Caco-2 (cell line): ENCODE data around the gene SLC5A8. TPM values are rescaled to one million over a fixed set of nuclear protein-coding genes. Genes with fewer than 3 reads are reported as not detected.

ENCODE experiments used
- BruUV-seq: library from RNA; stranded (reverse); fragments of 400-500 nt; replicated peaks from 2 replicates; lab custom pipeline; 2021; lab: Mats Ljungman, UMichigan
- CTCF ChIA-PET: fragments of 300-600 bp; sonication (Branson Sonifier 250); formaldehyde crosslinking; loops from one replicate; lab custom pipeline; 2022; ENCODE audit warnings: antibody characterized with exemption; lab: Charles Lee
- POLR2A ChIA-PET: fragments of 300-600 bp; sonication (Branson Sonifier 250); formaldehyde crosslinking; loops from one replicate; lab custom pipeline; 2022; ENCODE audit warnings: antibody characterized with exemption; lab: Charles Lee
- DNase-seq, 2 experiments: peaks; one replicate each; pipeline versions ENCODE4 v3.0.0 to v3.0.0-alpha.2; 2020 to 2022
- H3K27me3 ChIP-seq: replicated peaks from 2 replicates; pipeline ENCODE4 v1.6.0; 2011; ENCODE audit warnings: low read length; ENCODE audit not compliant: control insufficient read depth, insufficient read depth
- H3K36me3 ChIP-seq: 2 replicates; pipeline ENCODE4 v1.5.1; 2011; ENCODE audit warnings: low read length; ENCODE audit not compliant: control insufficient read depth, insufficient read depth
- H3K4me1 ChIP-seq: fragments of 250-450 bp; sonication (Bioruptor Pico); 2 replicates; pipeline ENCODE4 v1.5.1; 2020; ENCODE audit warnings: mild to moderate bottlenecking
- H3K4me3 ChIP-seq: 2 replicates; pipeline ENCODE4 v1.5.1; 2011; ENCODE audit warnings: low read depth, mild to moderate bottlenecking, control low read depth, low read length
- H3K9me3 ChIP-seq: fragments of 250-450 bp; sonication (Bioruptor Pico); 2 replicates; pipeline ENCODE4 v1.5.1; 2020; ENCODE audit warnings: mild to moderate bottlenecking, moderate library complexity
- H3K27ac Mint-ChIP-seq: one replicate; pipeline ENCODE4 v1.8.0; 2022; ENCODE audit warnings: mixed read lengths; ENCODE audit not compliant: unreplicated experiment
- H3K27me3 Mint-ChIP-seq: one replicate; pipeline ENCODE4 v1.8.0; 2022; ENCODE audit warnings: mixed read lengths; ENCODE audit not compliant: insufficient read depth, unreplicated experiment
- H3K36me3 Mint-ChIP-seq: one replicate; pipeline ENCODE4 v1.8.0; 2022; ENCODE audit warnings: mild to moderate bottlenecking, mixed read lengths; ENCODE audit not compliant: insufficient read depth, unreplicated experiment
- H3K4me1 Mint-ChIP-seq: one replicate; pipeline ENCODE4 v1.8.0; 2022; ENCODE audit warnings: low read depth, mixed read lengths; ENCODE audit not compliant: unreplicated experiment
- H3K4me3 Mint-ChIP-seq: one replicate; pipeline ENCODE4 v1.8.0; 2022; ENCODE audit warnings: mild to moderate bottlenecking, moderate library complexity, mixed read lengths; ENCODE audit not compliant: unreplicated experiment
- H3K9me3 Mint-ChIP-seq: one replicate; pipeline ENCODE4 v1.8.0; 2022; ENCODE audit warnings: mixed read lengths; ENCODE audit not compliant: unreplicated experiment
- CTCF ChIP-seq, 2 experiments: fragments of 200-600 bp in 1 of 2; IDR thresholded peaks; 1 replicate in 1 of 2; 2 replicates in 1 of 2; pipeline versions ENCODE4 v1.5.1 to v1.8.0; 2011 to 2022; ENCODE audit warnings: antibody characterized with exemption in 1 of 2, control low read depth in 1 of 2, inconsistent platforms in 1 of 2, low read depth in 1 of 2, low read length in 1 of 2, mild to moderate bottlenecking in 1 of 2, moderate library complexity in 1 of 2; ENCODE audit not compliant: insufficient read depth in 1 of 2, severe bottlenecking in 1 of 2, unreplicated experiment in 1 of 2
- intact Hi-C: fragments of 100-400 bp; cut with micrococcal nuclease; formaldehyde crosslinking; loops from one replicate; pipeline ENCODE4 v1.10.0; 2022; ENCODE audit not compliant: unreplicated experiment
- total RNA-seq: library from RNA; stranded (reverse); gene quantifications from 2 replicates; pipeline ENCODE4 v1.2.3, GENCODE V29; 2022

Gene SLC5A8
- total RNA-seq, 1 experiment from 2014 or later, result not detected

- Histone ChIP-seq H3K4me3 (no peak overlapping the region), H3K4me1 (no peaks in the 10 kb centered on the region), H3K9me3 (no peaks in the 10 kb centered on the region), H3K36me3 (no peaks in the 10 kb centered on the region), H3K27me3 (no peaks in the 10 kb centered on the region)
- no peaks in the 10 kb centered on the region for H3K36me3 Mint-ChIP-seq
- no TSS peak for BruUV-seq
- intact Hi-C loops, result no loop called here
- no peak for TF ChIP-seq CTCF (IDR thresholded peaks at IDR 0.05; ENCODE audit: insufficient read depth in 1 of 2, low read depth in 1 of 2, low read length in 1 of 2, severe bottlenecking in 1 of 2, unreplicated experiment in 1 of 2)
- H3K4me1 Mint-ChIP-seq, result no peaks in the 10 kb centered on the region
- no peak overlapping the region for H3K27ac Mint-ChIP-seq
- H3K9me3 Mint-ChIP-seq, result no peaks in the 10 kb centered on the region
- peaks cover 3% of the 10 kb centered on the region for H3K27me3 Mint-ChIP-seq
- no peak for DNase-seq
- ChIA-PET CTCF (no interaction called here), POLR2A (no interaction called here)
- H3K4me3 Mint-ChIP-seq, result no peak overlapping the region
Observed at GRCh38 chr12:101238800-101239329, 28.8 kb upstream of the SLC5A8 start.

GRCh38 chr12:101238306-101238705, 28.3 kb upstream of the SLC5A8 start:
- H3K36me3 ChIP-seq, result no peaks in the 10 kb centered on the region
- peaks cover 3% of the 10 kb centered on the region for H3K27me3 Mint-ChIP-seq
- TF ChIP-seq CTCF (IDR thresholded peaks at IDR 0.05; ENCODE audit: insufficient read depth in 1 of 2, low read depth in 1 of 2, low read length in 1 of 2, severe bottlenecking in 1 of 2, unreplicated experiment in 1 of 2), result no peak
- no peak overlapping the region for H3K27ac Mint-ChIP-seq
- DNase-seq, result no peak
- no TSS peak for BruUV-seq
- no peak overlapping the region for H3K4me3 ChIP-seq
- H3K9me3 Mint-ChIP-seq, result no peaks in the 10 kb centered on the region
- POLR2A ChIA-PET, result no interaction called here
- H3K4me3 Mint-ChIP-seq, result no peak overlapping the region
- no peaks in the 10 kb centered on the region for H3K36me3 Mint-ChIP-seq
- H3K27me3 ChIP-seq, result no peaks in the 10 kb centered on the region
- intact Hi-C loops, result no loop called here
- CTCF ChIA-PET, result no interaction called here
- H3K9me3 ChIP-seq, result no peaks in the 10 kb centered on the region
- H3K4me1 Mint-ChIP-seq, result no peaks in the 10 kb centered on the region
- H3K4me1 ChIP-seq, result no peaks in the 10 kb centered on the region

GRCh38 chr12:101235686-101236085, 25.6 kb upstream of the SLC5A8 start:
- H3K4me3 ChIP-seq, result no peak overlapping the region
- H3K9me3 Mint-ChIP-seq, result no peaks in the 10 kb centered on the region
- intact Hi-C loops, result no loop called here
- H3K4me3 Mint-ChIP-seq, result no peak overlapping the region
- H3K27me3 ChIP-seq, result no peaks in the 10 kb centered on the region
- no peak overlapping the region for H3K27ac Mint-ChIP-seq
- no peak for TF ChIP-seq CTCF (IDR thresholded peaks at IDR 0.05; ENCODE audit: insufficient read depth in 1 of 2, low read depth in 1 of 2, low read length in 1 of 2, severe bottlenecking in 1 of 2, unreplicated experiment in 1 of 2)
- no peaks in the 10 kb centered on the region for H3K4me1 Mint-ChIP-seq
- no peaks in the 10 kb centered on the region for H3K36me3 ChIP-seq
- POLR2A ChIA-PET, result no interaction called here
- no peaks in the 10 kb centered on the region for H3K9me3 ChIP-seq
- H3K36me3 Mint-ChIP-seq, result no peaks in the 10 kb centered on the region
- CTCF ChIA-PET, result no interaction called here
- DNase-seq, result no peak
- H3K4me1 ChIP-seq, result no peaks in the 10 kb centered on the region
- no TSS peak for BruUV-seq
- peaks cover 6% of the 10 kb centered on the region for H3K27me3 Mint-ChIP-seq
